ENCODE data around the gene FTSJ1.

FTSJ1 gene

DNA sequence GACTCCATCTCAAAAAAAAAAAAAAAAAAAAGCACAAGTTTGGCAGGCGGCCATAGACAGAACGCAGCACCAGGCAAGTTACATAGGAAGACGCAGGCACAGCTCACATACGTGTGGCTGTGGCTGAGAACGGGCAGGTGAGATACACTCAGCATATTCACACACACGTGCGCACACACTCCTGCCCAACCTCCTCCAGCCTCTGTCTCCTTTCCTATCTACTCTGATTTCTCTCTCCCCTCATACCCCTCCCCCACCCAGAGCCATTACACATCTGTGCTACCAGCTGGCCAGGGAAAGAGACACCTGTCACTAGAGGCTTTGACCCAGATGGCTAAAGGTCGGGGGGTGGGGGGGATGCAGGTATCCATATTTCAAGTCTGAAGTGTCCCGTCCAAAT lies 3.8 kb upstream of the FTSJ1 start:
- no peak for DNase-seq (ENCODE audit: insufficient read length, low spot score)
- TF ChIP-seq, protein P1, sequence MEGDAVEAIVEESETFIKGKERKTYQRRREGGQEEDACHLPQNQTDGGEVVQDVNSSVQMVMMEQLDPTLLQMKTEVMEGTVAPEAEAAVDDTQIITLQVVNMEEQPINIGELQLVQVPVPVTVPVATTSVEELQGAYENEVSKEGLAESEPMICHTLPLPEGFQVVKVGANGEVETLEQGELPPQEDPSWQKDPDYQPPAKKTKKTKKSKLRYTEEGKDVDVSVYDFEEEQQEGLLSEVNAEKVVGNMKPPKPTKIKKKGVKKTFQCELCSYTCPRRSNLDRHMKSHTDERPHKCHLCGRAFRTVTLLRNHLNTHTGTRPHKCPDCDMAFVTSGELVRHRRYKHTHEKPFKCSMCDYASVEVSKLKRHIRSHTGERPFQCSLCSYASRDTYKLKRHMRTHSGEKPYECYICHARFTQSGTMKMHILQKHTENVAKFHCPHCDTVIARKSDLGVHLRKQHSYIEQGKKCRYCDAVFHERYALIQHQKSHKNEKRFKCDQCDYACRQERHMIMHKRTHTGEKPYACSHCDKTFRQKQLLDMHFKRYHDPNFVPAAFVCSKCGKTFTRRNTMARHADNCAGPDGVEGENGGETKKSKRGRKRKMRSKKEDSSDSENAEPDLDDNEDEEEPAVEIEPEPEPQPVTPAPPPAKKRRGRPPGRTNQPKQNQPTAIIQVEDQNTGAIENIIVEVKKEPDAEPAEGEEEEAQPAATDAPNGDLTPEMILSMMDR (IDR thresholded peaks at IDR 0.05; ENCODE audit: insufficient read depth, missing control alignments) = no peak
- FAIRE-seq = no peak

DNA sequence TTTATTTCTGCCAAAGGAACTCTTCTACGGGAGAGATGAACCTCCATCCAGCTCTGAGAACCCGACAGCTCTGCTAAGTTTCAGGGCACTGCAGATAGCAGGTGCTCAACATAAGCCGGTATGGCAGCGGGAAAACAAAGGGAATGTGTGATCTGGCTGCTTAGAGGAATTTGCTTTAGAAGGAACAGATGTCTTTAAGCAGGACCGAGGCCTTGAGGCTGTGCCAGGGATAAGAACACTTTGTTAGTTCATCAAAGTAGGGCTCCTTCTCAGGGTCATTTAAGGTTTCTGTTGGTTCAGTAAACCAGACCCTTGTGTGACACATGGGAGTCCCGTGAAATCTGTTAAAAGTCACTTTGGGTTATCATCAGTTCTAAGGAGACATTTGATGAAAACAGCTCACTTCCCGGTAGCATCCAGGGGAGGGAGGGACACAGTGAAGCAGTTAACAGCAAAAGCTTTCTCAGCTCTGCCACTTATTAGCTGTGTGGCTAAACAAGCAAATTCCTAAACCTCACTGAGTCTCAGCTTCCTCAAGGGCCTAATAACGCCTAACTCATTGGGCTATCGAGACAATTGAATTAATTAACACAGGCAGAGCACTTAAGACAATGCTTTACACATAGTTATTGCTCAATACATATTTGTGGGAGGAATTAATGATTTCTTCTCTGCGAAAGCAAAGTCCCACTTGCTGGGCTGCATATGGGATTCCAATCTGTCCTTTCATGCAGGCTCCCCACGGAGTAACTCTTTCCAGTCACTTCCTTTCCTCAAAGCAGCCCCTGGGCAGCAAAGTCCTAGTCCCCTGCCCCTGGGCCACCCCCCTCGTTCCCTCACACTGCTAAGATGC lies 2.9 kb upstream of the FTSJ1 start:
- TF ChIP-seq, protein P1 (IDR thresholded peaks at IDR 0.05; ENCODE audit: insufficient read depth, missing control alignments) = no peak
- FAIRE-seq = peak; percentile 74
- no peak for DNase-seq (ENCODE audit: insufficient read length, low spot score)

DNA sequence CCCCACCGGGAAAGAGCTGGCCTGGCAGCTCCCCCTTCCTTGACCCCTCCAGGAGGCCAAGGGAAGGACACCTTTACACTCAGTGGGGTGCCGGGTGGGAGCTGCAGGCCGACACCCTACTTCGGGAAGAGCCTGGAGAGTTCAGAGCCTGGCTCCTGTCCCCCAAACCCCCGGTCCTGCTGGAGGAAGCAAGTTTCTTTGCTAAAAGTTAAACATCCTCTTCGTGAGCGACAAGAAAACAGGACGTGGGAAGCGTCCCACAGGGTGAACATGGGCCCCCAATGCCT lies 2.4 kb upstream of the FTSJ1 start:
- DNase-seq (ENCODE audit: insufficient read length, low spot score) = no peak
- TF ChIP-seq, protein P1 (IDR thresholded peaks at IDR 0.05; ENCODE audit: insufficient read depth, missing control alignments) = no peak
- FAIRE-seq = no peak

DNA sequence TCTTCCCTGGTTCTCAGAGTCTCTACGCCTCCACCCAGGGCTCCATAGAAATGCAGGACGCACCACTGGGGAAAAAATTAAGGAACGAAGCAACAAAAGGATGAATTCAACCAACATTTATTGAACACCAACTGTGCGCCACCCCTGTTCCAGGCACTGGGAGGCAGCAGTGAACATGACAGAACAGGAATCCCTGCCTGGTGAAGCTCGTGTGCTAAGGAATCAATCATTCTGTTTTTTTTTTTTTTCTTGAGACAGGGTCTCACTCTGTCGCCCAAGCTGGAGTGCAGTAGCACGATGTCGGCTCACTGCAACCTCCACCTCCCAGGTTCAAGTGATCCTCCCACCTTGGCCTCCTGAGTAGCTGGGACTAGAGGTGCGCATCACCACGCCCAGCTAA lies 1.9 kb upstream of the FTSJ1 start:
- DNase-seq (ENCODE audit: insufficient read length, low spot score) = no peak
- TF ChIP-seq, protein P1 (IDR thresholded peaks at IDR 0.05; ENCODE audit: insufficient read depth, missing control alignments) = peak; percentile 27
- FAIRE-seq = no peak

DNA sequence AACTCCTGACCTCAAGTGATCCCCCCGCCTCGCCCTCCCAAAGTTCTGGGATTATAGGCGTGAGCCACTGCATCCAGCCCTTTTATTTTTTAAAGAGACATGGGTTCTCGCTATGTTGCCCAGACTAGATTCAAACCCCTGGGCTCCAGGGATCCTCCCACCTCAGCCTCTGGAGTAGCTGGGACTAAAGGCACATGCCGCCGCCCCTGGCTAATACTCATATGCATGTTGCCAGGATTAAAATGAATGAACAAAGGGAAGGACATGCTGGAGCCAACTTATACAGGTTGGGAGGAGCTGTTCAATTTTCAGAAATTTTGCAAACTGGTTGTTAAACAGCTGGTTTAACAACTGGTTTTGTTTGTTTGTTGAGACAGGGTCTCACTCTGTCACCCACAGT lies 1.4 kb upstream of the FTSJ1 start:
- TF ChIP-seq, protein P1 (IDR thresholded peaks at IDR 0.05; ENCODE audit: insufficient read depth, missing control alignments) = no peak
- DNase-seq (ENCODE audit: insufficient read length, low spot score) (no peak), FAIRE-seq (no peak)

DNA sequence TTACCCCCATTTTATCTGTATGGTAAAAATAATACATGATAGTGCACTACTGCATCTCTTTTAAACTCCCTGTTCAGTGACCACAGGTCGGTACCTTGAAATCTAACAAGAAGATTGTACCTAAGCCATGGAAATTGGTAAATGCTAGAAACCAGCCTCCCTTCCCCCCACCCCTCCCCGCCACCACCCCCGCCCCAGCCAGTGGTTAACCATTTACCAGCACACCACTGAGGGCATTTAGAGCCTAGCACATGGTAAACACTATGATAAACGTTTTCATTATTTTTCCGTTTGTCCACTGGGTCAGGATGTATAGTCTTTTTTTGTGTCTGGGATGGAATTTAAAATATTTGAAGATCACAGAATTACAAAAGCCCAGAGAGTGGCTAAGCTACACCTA lies 703 bp upstream of the FTSJ1 start:
- DNase-seq (ENCODE audit: insufficient read length, low spot score) = no peak
- TF ChIP-seq, protein P1 (IDR thresholded peaks at IDR 0.05; ENCODE audit: insufficient read depth, missing control alignments) = no peak
- FAIRE-seq = no peak

DNA sequence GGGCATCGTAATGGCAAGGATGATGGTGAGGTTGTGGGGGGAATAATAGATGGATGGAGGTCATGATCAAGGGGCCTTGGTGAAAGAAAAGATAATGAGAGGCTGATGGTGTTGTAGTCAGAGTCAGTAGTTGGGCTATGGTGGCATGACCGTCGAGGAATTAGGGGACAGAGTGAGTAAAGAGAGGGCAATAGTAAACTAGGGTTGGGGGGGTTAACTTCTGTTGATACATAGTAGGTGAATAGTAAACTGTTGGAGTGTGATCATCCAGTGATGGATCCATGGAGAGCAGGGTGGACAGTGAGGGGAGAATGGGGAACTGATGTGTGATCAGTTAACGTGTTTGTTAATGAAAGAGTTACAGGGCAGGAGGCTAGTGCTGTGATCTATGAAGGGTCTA lies 920 bp downstream of the FTSJ1 start:
- TF ChIP-seq, protein P1 (IDR thresholded peaks at IDR 0.05; ENCODE audit: insufficient read depth, missing control alignments) = no peak
- FAIRE-seq (no peak), DNase-seq (ENCODE audit: insufficient read length, low spot score) (no peak)

Data from D721Med (cell line).